CD4-positive, alpha-beta T cell (primary cell): ENCODE measurements around the gene APLP2. TPM values are rescaled to one million over a fixed set of nuclear protein-coding genes. Genes with fewer than 3 reads are reported as not detected.

Source experiments
- ATAC-seq: fragments of 200-7000 bp; cut with Tn5 transposase; one replicate; pipeline ENCODE4 v1.10.0; 2022; ENCODE audit warnings: mild to moderate bottlenecking; ENCODE audit not compliant: poor library complexity
- CTCF ChIA-PET: fragments of 350-600 bp; sonication (Branson Sonifier 250); formaldehyde crosslinking; loops from one replicate; lab custom pipeline; 2021; ENCODE audit warnings: antibody characterized with exemption, inconsistent platforms; lab: Charles Lee
- POLR2A ChIA-PET: fragments of 350-600 bp; sonication (Branson Sonifier 250); formaldehyde crosslinking; loops from one replicate; lab custom pipeline; 2021; ENCODE audit warnings: antibody characterized with exemption, inconsistent platforms; lab: Charles Lee
- DNase-seq, 14 experiments: peaks; one replicate each; pipeline ENCODE4 v3.0.0-alpha.2; 2013 to 2020; ENCODE audit warnings: mixed read lengths in 2 of 14
- H3K27ac ChIP-seq, 2 donors: one replicate each; pipeline versions ENCODE4 v1.5.1 to v1.7.0; 2013; ENCODE audit warnings: low read length in 2 of 2, low read depth in 1 of 2, mild to moderate bottlenecking in 1 of 2
- H3K27me3 ChIP-seq, 2 experiments: 1 replicate in 1 of 2; 2 replicates in 1 of 2; pipeline versions ENCODE4 v1.6.1 to v1.7.0; 2013; ENCODE audit warnings: low read length in 2 of 2, control low read depth in 1 of 2, mild to moderate bottlenecking in 1 of 2, moderate library complexity in 1 of 2; ENCODE audit not compliant: insufficient read depth in 2 of 2, control insufficient read depth in 1 of 2
- H3K36me3 ChIP-seq: one replicate; pipeline ENCODE4 v1.6.1; 2013; ENCODE audit warnings: low read length, control low read depth; ENCODE audit not compliant: insufficient read depth
- H3K4me1 ChIP-seq: one replicate; pipeline ENCODE4 v1.6.1; 2013; ENCODE audit warnings: low read length, control low read depth; ENCODE audit not compliant: insufficient read depth
- H3K4me3 ChIP-seq: one replicate; pipeline ENCODE4 v1.5.1; 2013; ENCODE audit warnings: mild to moderate bottlenecking, low read length, moderate library complexity
- H3K9me3 ChIP-seq, 2 experiments: 1 replicate in 1 of 2; 2 replicates in 1 of 2; pipeline versions ENCODE4 v1.6.1 to v1.7.0; 2013; ENCODE audit warnings: low read length in 2 of 2, mild to moderate bottlenecking in 2 of 2, control low read depth in 1 of 2, moderate library complexity in 1 of 2; ENCODE audit not compliant: control insufficient read depth in 1 of 2, insufficient read depth in 1 of 2
- H3K27ac Mint-ChIP-seq: one replicate; pipeline ENCODE4 v1.8.0; 2020; ENCODE audit warnings: mixed read lengths
- H3K27me3 Mint-ChIP-seq: one replicate; pipeline ENCODE4 v1.8.0; 2021; ENCODE audit warnings: mixed read lengths
- H3K36me3 Mint-ChIP-seq: one replicate; pipeline ENCODE4 v1.8.0; 2021; ENCODE audit warnings: low read depth, mixed read lengths
- H3K4me1 Mint-ChIP-seq: one replicate; pipeline ENCODE4 v1.8.0; 2021; ENCODE audit warnings: low read depth, mixed read lengths
- H3K4me3 Mint-ChIP-seq: one replicate; pipeline ENCODE4 v1.8.0; 2020; ENCODE audit warnings: mild to moderate bottlenecking, mixed read lengths
- H3K9me3 Mint-ChIP-seq: one replicate; pipeline ENCODE4 v1.8.0; 2020; ENCODE audit warnings: mixed read lengths
- intact Hi-C, 2 experiments: fragments of 100-400 bp; cut with DNase I in 1 of 2; cut with micrococcal nuclease in 1 of 2; formaldehyde crosslinking; loops; one replicate each; pipeline versions ENCODE4 v1.15.1 to v1.9.0; 2023 to 2025; cut with DNase I, micrococcal nuclease
- total RNA-seq, 174 experiments: library from RNA in 2 of 174; stranded (reverse) in 2 of 174; gene quantifications; one replicate each; pipeline ENCODE4 v1.2.3 and lab custom pipeline; 2021 to 2026
- TF ChIP-seq, protein P1 (sequence below): fragments of 200-600 bp; IDR thresholded peaks from one replicate; pipeline ENCODE4 v1.8.0; 2022; ENCODE audit warnings: antibody characterized with exemption, mild to moderate bottlenecking

APLP2 gene
- total RNA-seq, 2 experiments from 2014 or later = 28.8 to 29.5 TPM

DNA sequence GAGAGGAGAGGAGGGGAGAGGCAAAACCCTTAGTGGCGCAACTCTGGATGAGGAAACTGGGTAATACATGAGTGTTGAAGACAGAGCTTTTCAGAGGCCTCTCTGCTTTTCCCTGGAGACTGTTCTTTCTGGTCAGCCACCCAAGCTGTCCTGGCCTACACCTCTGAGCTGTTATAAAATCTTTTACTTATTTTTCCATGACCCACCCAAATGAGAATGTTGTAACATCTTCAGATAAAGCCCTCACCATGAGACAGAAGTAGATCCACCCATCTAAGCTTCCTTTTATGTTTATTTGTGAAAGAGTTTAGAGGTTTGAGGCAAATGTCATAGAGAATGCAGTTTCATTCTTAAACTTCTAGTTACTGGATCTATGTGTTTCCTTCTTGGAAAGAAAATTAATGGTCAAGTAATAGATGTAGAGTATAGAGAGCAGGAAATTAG, 20.3 kb upstream of the APLP2 start:
- no peaks in the 10 kb centered on the region for H3K9me3 Mint-ChIP-seq
- no peak for DNase-seq
- Histone ChIP-seq H3K4me1 (no peaks in the 10 kb centered on the region), H3K27me3 (peaks cover 0 to 3% of the 10 kb centered on the region in 2 experiments), H3K36me3 (no peaks in the 10 kb centered on the region), H3K9me3 (peaks cover 0 to 5% of the 10 kb centered on the region in 2 experiments), H3K27ac (no peak overlapping the region), H3K4me3 (no peak overlapping the region)
- intact Hi-C loops = no loop called here
- H3K27ac Mint-ChIP-seq = no peak overlapping the region
- no peaks in the 10 kb centered on the region for H3K36me3 Mint-ChIP-seq
- H3K4me3 Mint-ChIP-seq = no peak overlapping the region
- ChIA-PET CTCF (no interaction called here), POLR2A (interaction anchor here (0.6 kb wide), 1 partner anchor 126 kb away, joined by 3 read pairs; no protein-coding TSS in a partner anchor)
- TF ChIP-seq, protein P1, sequence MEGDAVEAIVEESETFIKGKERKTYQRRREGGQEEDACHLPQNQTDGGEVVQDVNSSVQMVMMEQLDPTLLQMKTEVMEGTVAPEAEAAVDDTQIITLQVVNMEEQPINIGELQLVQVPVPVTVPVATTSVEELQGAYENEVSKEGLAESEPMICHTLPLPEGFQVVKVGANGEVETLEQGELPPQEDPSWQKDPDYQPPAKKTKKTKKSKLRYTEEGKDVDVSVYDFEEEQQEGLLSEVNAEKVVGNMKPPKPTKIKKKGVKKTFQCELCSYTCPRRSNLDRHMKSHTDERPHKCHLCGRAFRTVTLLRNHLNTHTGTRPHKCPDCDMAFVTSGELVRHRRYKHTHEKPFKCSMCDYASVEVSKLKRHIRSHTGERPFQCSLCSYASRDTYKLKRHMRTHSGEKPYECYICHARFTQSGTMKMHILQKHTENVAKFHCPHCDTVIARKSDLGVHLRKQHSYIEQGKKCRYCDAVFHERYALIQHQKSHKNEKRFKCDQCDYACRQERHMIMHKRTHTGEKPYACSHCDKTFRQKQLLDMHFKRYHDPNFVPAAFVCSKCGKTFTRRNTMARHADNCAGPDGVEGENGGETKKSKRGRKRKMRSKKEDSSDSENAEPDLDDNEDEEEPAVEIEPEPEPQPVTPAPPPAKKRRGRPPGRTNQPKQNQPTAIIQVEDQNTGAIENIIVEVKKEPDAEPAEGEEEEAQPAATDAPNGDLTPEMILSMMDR = no peak
- peaks cover 4% of the 10 kb centered on the region for H3K27me3 Mint-ChIP-seq
- ATAC-seq = no peak
- H3K4me1 Mint-ChIP-seq = no peaks in the 10 kb centered on the region

DNA sequence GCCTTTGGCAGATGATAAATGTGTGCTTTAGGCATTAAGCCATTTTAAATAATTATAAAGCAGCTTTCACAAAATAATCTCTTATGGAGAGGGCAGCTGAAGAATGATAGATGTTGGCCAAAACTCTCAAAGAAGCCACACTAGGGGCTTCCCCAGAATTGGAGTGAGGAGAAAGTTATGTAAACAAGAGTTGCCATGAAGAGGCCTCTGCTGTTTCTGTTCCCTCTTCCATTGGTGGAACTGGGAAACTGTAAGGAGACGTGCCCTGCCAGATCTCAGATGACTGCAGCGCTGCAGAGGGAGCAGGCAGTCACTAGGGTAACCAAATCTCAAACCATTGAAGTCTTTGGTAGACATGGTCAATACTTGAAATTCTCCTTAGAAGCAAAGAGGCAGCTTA, 19.4 kb upstream of the APLP2 start:
- Histone ChIP-seq H3K4me1 (no peaks in the 10 kb centered on the region), H3K27ac (no peak overlapping the region), H3K4me3 (no peak overlapping the region), H3K36me3 (no peaks in the 10 kb centered on the region), H3K27me3 (peaks cover 0 to 3% of the 10 kb centered on the region in 2 experiments), H3K9me3 (peaks cover 0 to 5% of the 10 kb centered on the region in 2 experiments)
- TF ChIP-seq, protein P1 = no peak
- H3K27me3 Mint-ChIP-seq = peaks cover 4% of the 10 kb centered on the region
- ATAC-seq (no peak), DNase-seq (peak in 2 of 14 experiments; percentile 30 to 42)
- no peaks in the 10 kb centered on the region for H3K36me3 Mint-ChIP-seq
- no peaks in the 10 kb centered on the region for H3K4me1 Mint-ChIP-seq
- intact Hi-C loops = no loop called here
- H3K4me3 Mint-ChIP-seq = no peak overlapping the region
- CTCF ChIA-PET = interaction anchor here (1.7 kb wide), 1 partner anchor 82 kb away, joined by 6 read pairs; no protein-coding TSS in a partner anchor
- H3K27ac Mint-ChIP-seq = no peak overlapping the region
- POLR2A ChIA-PET = no interaction called here
- H3K9me3 Mint-ChIP-seq = no peaks in the 10 kb centered on the region

DNA sequence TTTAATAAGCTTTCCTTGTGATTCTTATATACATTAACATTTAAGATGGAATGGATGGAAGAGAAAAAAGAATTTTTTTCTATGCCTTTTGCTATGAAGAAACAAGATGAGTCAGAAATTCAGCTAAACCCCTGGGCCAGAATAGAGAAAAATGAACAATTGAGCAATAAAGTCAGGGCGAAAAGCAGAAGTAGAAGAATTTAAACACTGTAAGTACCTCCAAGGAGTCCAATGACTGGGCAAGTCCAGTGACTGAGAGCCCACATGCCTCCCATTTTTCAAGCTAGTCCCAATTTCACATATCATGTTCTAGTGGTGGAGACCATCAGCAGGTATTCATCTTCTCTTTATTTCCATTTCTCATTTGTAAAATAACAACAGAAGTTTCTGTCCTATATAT, 18.6 kb upstream of the APLP2 start:
- no peaks in the 10 kb centered on the region for H3K36me3 Mint-ChIP-seq
- ChIA-PET CTCF (interaction anchor here (1.7 kb wide), 1 partner anchor 81 kb away, joined by 6 read pairs; no protein-coding TSS in a partner anchor), POLR2A (no interaction called here)
- TF ChIP-seq, protein P1 = no peak
- no peak overlapping the region for H3K27ac Mint-ChIP-seq
- Histone ChIP-seq H3K9me3 (peaks cover 0 to 5% of the 10 kb centered on the region in 2 experiments), H3K36me3 (no peaks in the 10 kb centered on the region), H3K27ac (no peak overlapping the region), H3K4me1 (no peaks in the 10 kb centered on the region), H3K4me3 (no peak overlapping the region), H3K27me3 (peaks cover 0 to 3% of the 10 kb centered on the region in 2 experiments)
- intact Hi-C loops = no loop called here
- no peak overlapping the region for H3K4me3 Mint-ChIP-seq
- no peaks in the 10 kb centered on the region for H3K9me3 Mint-ChIP-seq
- DNase-seq (peak in 3 of 14 experiments; percentile 7 to 63 (median 42)), ATAC-seq (no peak)
- no peaks in the 10 kb centered on the region for H3K4me1 Mint-ChIP-seq
- peaks cover 4% of the 10 kb centered on the region for H3K27me3 Mint-ChIP-seq
